H1 (cell line): ENCODE data around the gene PROZ. TPM values are rescaled to one million over a fixed set of nuclear protein-coding genes. Genes with fewer than 3 reads are reported as not detected.

Source experiments
- CTCF ChIA-PET: fragments of 300-600 bp; sonication (Branson Sonifier 250); formaldehyde crosslinking; loops from one replicate; lab custom pipeline; 2021; ENCODE audit not compliant: partially characterized antibody; lab: Charles Lee
- POLR2A ChIA-PET: fragments of 300-600 bp; sonication (Branson Sonifier 250); formaldehyde crosslinking; loops from one replicate; lab custom pipeline; 2021; ENCODE audit warnings: inconsistent platforms; ENCODE audit not compliant: partially characterized antibody; lab: Charles Lee
- DNase-seq, 2 experiments: peaks; one replicate each; pipeline versions ENCODE4 v3.0.0 to v3.0.0-alpha.2; 2010 to 2022; ENCODE audit warnings: low spot score in 2 of 2, low read depth in 1 of 2, mixed read lengths in 1 of 2
- FAIRE-seq: peaks from 2 replicates; lab custom pipeline; 2011; peaks lifted over from hg19 to GRCh38; lab: Jason Lieb, UNC
- H2AFZ ChIP-seq: 2 replicates; pipeline ENCODE4 v1.8.1; 2012; ENCODE audit warnings: low read length, inconsistent platforms
- H2AK5ac ChIP-seq: 2 replicates; pipeline ENCODE4 v1.6.1; 2013; ENCODE audit warnings: low read depth, low read length
- H2BK120ac ChIP-seq: replicated peaks from 2 replicates; pipeline ENCODE3; 2013; ENCODE audit warnings: low read depth, low read length, inconsistent platforms
- H2BK12ac ChIP-seq: 2 replicates; pipeline ENCODE4 v1.6.1; 2013; ENCODE audit warnings: low read depth, low read length
- H2BK15ac ChIP-seq: 2 replicates; pipeline ENCODE4 v1.6.1; 2013; ENCODE audit warnings: low read length
- H2BK20ac ChIP-seq: 2 replicates; pipeline ENCODE4 v1.6.1; 2013; ENCODE audit warnings: low read length
- H2BK5ac ChIP-seq: 2 replicates; pipeline ENCODE4 v1.6.1; 2013; ENCODE audit warnings: low read depth, low read length
- H3K14ac ChIP-seq: 2 replicates; pipeline ENCODE4 v1.6.1; 2013; ENCODE audit warnings: inconsistent platforms; ENCODE audit not compliant: insufficient read length
- H3K18ac ChIP-seq: 2 replicates; pipeline ENCODE4 v1.6.1; 2013; ENCODE audit warnings: low read length; ENCODE audit errors: extremely low read depth
- H3K23ac ChIP-seq: 2 replicates; pipeline ENCODE4 v1.6.1; 2013; ENCODE audit warnings: inconsistent platforms; ENCODE audit not compliant: insufficient read length
- H3K23me2 ChIP-seq: 2 replicates; pipeline ENCODE4 v1.6.1; 2013; ENCODE audit warnings: low read depth, low read length
- H3K27ac ChIP-seq: 2 replicates; pipeline ENCODE4 v1.6.1; 2011; ENCODE audit warnings: low read depth, low read length, inconsistent platforms
- H3K27me3 ChIP-seq, 4 experiments: replicated peaks in 1 of 4; 1 replicate in 1 of 4; 2 replicates in 3 of 4; pipeline versions ENCODE4 v1.6.1 to v1.8.1; 2011 to 2013; ENCODE audit warnings: low read length in 3 of 4, mild to moderate bottlenecking in 3 of 4, inconsistent platforms in 2 of 4, mixed read lengths in 2 of 4, moderate library complexity in 1 of 4; ENCODE audit not compliant: control insufficient read depth in 3 of 4, insufficient read depth in 3 of 4; ENCODE audit errors: extremely low read depth in 1 of 4
- H3K36me3 ChIP-seq, 4 experiments: 2 replicates each; pipeline versions ENCODE4 v1.6.1 to v1.8.1; 2011 to 2013; ENCODE audit warnings: mild to moderate bottlenecking in 4 of 4, low read length in 3 of 4, moderate library complexity in 2 of 4, control low read depth in 1 of 4, inconsistent platforms in 1 of 4; ENCODE audit not compliant: insufficient read depth in 4 of 4, control insufficient read depth in 2 of 4
- H3K4ac ChIP-seq: replicated peaks from 2 replicates; pipeline ENCODE3; 2013; ENCODE audit warnings: low read length, low read depth, mixed read lengths, inconsistent platforms; ENCODE audit not compliant: insufficient read length
- H3K4me1 ChIP-seq, 4 experiments: replicated peaks in 1 of 4; 1 replicate in 1 of 4; 2 replicates in 3 of 4; pipeline versions ENCODE4 v1.6.1 to v1.8.1; 2011 to 2013; ENCODE audit warnings: low read length in 3 of 4, inconsistent platforms in 2 of 4, mixed read lengths in 1 of 4; ENCODE audit not compliant: insufficient read depth in 4 of 4, control insufficient read depth in 3 of 4
- H3K4me2 ChIP-seq, 2 experiments: 2 replicates each; pipeline versions ENCODE4 v1.6.1 to v1.8.1; 2011 to 2013; ENCODE audit warnings: low read depth in 2 of 2, low read length in 2 of 2, control low read depth in 1 of 2, inconsistent platforms in 1 of 2, mild to moderate bottlenecking in 1 of 2; ENCODE audit not compliant: insufficient read depth in 1 of 2
- H3K4me3 ChIP-seq, 4 experiments: fragments of 200-600, 300-600 bp in 1 of 4; sonication (generic), shearing (Covaris generic), sonication (Bioruptor Twin) in 1 of 4; 2 replicates each; pipeline versions ENCODE4 v1.5.1 to v1.8.1; 2011 to 2016; ENCODE audit warnings: low read length in 4 of 4, low read depth in 3 of 4, control low read depth in 2 of 4, inconsistent platforms in 2 of 4, mild to moderate bottlenecking in 2 of 4, mixed read lengths in 1 of 4, moderate library complexity in 1 of 4; ENCODE audit not compliant: insufficient read depth in 2 of 4; ENCODE audit errors: extremely low read depth in 1 of 4
- H3K56ac ChIP-seq: replicated peaks from 2 replicates; pipeline ENCODE3; 2013; ENCODE audit warnings: low read depth, mild to moderate bottlenecking, mixed read lengths, low read length, inconsistent platforms; ENCODE audit not compliant: insufficient read length
- H3K79me1 ChIP-seq: 2 replicates; pipeline ENCODE4 v1.6.1; 2013; ENCODE audit warnings: low read depth, low read length, control low read depth
- H3K79me2 ChIP-seq, 2 experiments: 2 replicates each; pipeline versions ENCODE4 v1.6.1 to v1.8.1; 2012 to 2013; ENCODE audit warnings: low read length in 2 of 2, mild to moderate bottlenecking in 2 of 2, inconsistent platforms in 1 of 2; ENCODE audit not compliant: insufficient read depth in 2 of 2, control insufficient read depth in 1 of 2
- H3K9ac ChIP-seq, 4 experiments: replicated peaks in 1 of 4; 1 replicate in 1 of 4; 2 replicates in 3 of 4; pipeline versions ENCODE4 v1.6.1 to v1.8.1; 2011 to 2013; ENCODE audit warnings: low read depth in 3 of 4, low read length in 3 of 4, control low read depth in 2 of 4, mild to moderate bottlenecking in 2 of 4, moderate library complexity in 2 of 4, inconsistent platforms in 1 of 4; ENCODE audit errors: extremely low read depth in 1 of 4
- H3K9me3 ChIP-seq, 2 experiments: 2 replicates each; pipeline versions ENCODE4 v1.6.1 to v1.8.1; 2012 to 2013; ENCODE audit warnings: mild to moderate bottlenecking in 2 of 2, moderate library complexity in 2 of 2, control low read depth in 1 of 2, inconsistent platforms in 1 of 2, low read depth in 1 of 2, low read length in 1 of 2, mixed read lengths in 1 of 2; ENCODE audit not compliant: insufficient read depth in 2 of 2
- H4K20me1 ChIP-seq, 2 experiments: replicated peaks in 1 of 2; 2 replicates each; pipeline versions ENCODE3 to v1.8.1; 2011 to 2013; ENCODE audit warnings: inconsistent platforms in 2 of 2, low read length in 2 of 2, mild to moderate bottlenecking in 1 of 2; ENCODE audit not compliant: insufficient read depth in 2 of 2, control insufficient read depth in 1 of 2
- H4K5ac ChIP-seq: 2 replicates; pipeline ENCODE4 v1.6.1; 2013; ENCODE audit warnings: low read length, low read depth, mixed read lengths, inconsistent platforms; ENCODE audit not compliant: insufficient read length
- H4K8ac ChIP-seq: 2 replicates; pipeline ENCODE4 v1.8.0; 2013; ENCODE audit warnings: mild to moderate bottlenecking, moderate library complexity, low read length, inconsistent platforms; ENCODE audit not compliant: insufficient read depth; ENCODE audit errors: extremely low read depth
- H4K91ac ChIP-seq: replicated peaks from 2 replicates; pipeline ENCODE3; 2013; ENCODE audit warnings: low read length, mixed read lengths, inconsistent platforms; ENCODE audit not compliant: insufficient read length
- BACH1 ChIP-seq: IDR thresholded peaks from 2 replicates; pipeline ENCODE4 v1.6.1; 2012; ENCODE audit warnings: low read length, improper control_type of control experiment
- FOSL1 ChIP-seq: IDR thresholded peaks from 2 replicates; pipeline ENCODE4 v1.6.1; 2011; ENCODE audit warnings: mild to moderate bottlenecking, low read depth, low read length, moderate library complexity; ENCODE audit not compliant: insufficient read depth
- RXRA ChIP-seq: IDR thresholded peaks from 2 replicates; pipeline ENCODE4 v1.6.1; 2011; ENCODE audit warnings: low read depth, mild to moderate bottlenecking, low read length, moderate library complexity; ENCODE audit not compliant: insufficient read depth
- WGBS, 2 experiments: shearing (Covaris generic) in 1 of 2; methylation state at CpG; one replicate each; pipeline versions ENCODE4 v1.1.6 to v1.1.7; 2013 to 2015; ENCODE audit warnings: low lambda C conversion rate in 2 of 2, mixed read lengths in 2 of 2, inconsistent platforms in 1 of 2, low coverage in 1 of 2, missing lambda C conversion rate in 1 of 2; ENCODE audit not compliant: insufficient replicate concordance in 2 of 2, insufficient coverage in 1 of 2, insufficient read length in 1 of 2; ENCODE audit errors: extremely low coverage in 1 of 2, missing lambda C conversion rate in 1 of 2; 5-methylcytosine and 5-hydroxymethylcytosine counted together
- polyA plus RNA-seq, 7 experiments: library from polyadenylated mRNA; depleted of rRNA in 3 of 7; stranded (reverse) in 5 of 7; unstranded in 2 of 7; fragments of >200 nt in 5 of 7; fragments of 200-250 nt in 2 of 7; gene quantifications; 1 replicate in 5 of 7; 2 replicates in 1 of 7; 4 replicates in 1 of 7; pipeline versions ENCODE4 v1.2.1 to v1.2.3, GENCODE V29; 2011 to 2013; ENCODE audit warnings: missing spikeins in 2 of 7, mixed read lengths in 2 of 7
- total RNA-seq: library from RNA; stranded (reverse); fragmentation: NEBNext Ultra II Directional; extraction: Animal tissue kit (Norgen Biotek cat#: 25700); gene quantifications from 2 replicates; pipeline ENCODE4 v1.2.1, GENCODE V29; 2021

Gene PROZ
- total and polyA plus RNA-seq, 2 of the 8 experiments (the other 6 are each of a cell fraction or from before 2014, with no cell fraction given), result not detected

- CTCF ChIA-PET, result interaction anchor here (0.6 to 1.5 kb wide), 8 partner anchors 13 to 780 kb away, joined by 3 to 6 read pairs (median 3); no protein-coding TSS in a partner anchor
- no peak overlapping the region for H3K4me3 ChIP-seq
- H3K79me1 ChIP-seq, result no peaks in the 10 kb centered on the region
- H3K36me3 ChIP-seq, result no peaks in the 10 kb centered on the region
- no peaks in the 10 kb centered on the region for H3K9me3 ChIP-seq
- H3K9ac ChIP-seq, result no peak overlapping the region
- H3K4me1 ChIP-seq, result peaks cover 0 to 2% (median under 1%) of the 10 kb centered on the region in 4 experiments; a peak in 3 of 7 replicates
- no peak overlapping the region for H3K23ac ChIP-seq
- H2BK12ac ChIP-seq, result no peak overlapping the region
- no peak overlapping the region for H3K14ac ChIP-seq
- H4K5ac ChIP-seq, result no peak overlapping the region
- no peak overlapping the region for H3K4ac ChIP-seq
- H3K27me3 ChIP-seq, result no peaks in the 10 kb centered on the region
- H2BK5ac ChIP-seq, result no peak overlapping the region
- WGBS, 2 experiments, result 96% methylated on average over 7 of the region's 7 CpGs; no CpG with 5 or more reads in 1 of the 2 experiments
- no peak overlapping the region for H2AK5ac ChIP-seq
- FAIRE-seq (no peak), DNase-seq (no peak)
- H4K91ac ChIP-seq, result no peak overlapping the region
- no peaks in the 10 kb centered on the region for H4K20me1 ChIP-seq
- H2BK15ac ChIP-seq, result no peak overlapping the region
- no peak overlapping the region for H4K8ac ChIP-seq
- POLR2A ChIA-PET, result interaction anchor here (0.6 to 1.3 kb wide), 2 partner anchors 67 to 119 kb away, joined by 3 read pairs; partner anchors contain the start of gene CUL4A
- H3K23me2 ChIP-seq, result no peaks in the 10 kb centered on the region
- no peak overlapping the region for H2AFZ ChIP-seq
- H3K4me2 ChIP-seq, result no peak overlapping the region
- no peak overlapping the region for H2BK120ac ChIP-seq
- H2BK20ac ChIP-seq, result no peak overlapping the region
- no peak overlapping the region for H3K27ac ChIP-seq
- no peak overlapping the region for H3K18ac ChIP-seq
- no peak for TF ChIP-seq FOSL1
- no peak for TF ChIP-seq RXRA
- no peak for TF ChIP-seq BACH1
- no peak overlapping the region for H3K56ac ChIP-seq
- no peaks in the 10 kb centered on the region for H3K79me2 ChIP-seq
These were observed 15.6 kb upstream of the PROZ start for GRCh38 chr13:113142876-113143275.
